ENCODE results near the gene DOCK10. TPM values are rescaled to one million over a fixed set of nuclear protein-coding genes. Genes with fewer than 3 reads are reported as not detected.
A peak's percentile ranks its signal among the peaks of the same experiment; 100 is the strongest.

DOCK10 gene
- total RNA-seq, 1 donor from 2014 or later = 15.2 TPM

- H3K4me1 Mint-ChIP-seq (ENCODE audit: unreplicated experiment) = no peaks in the 10 kb centered on the region
- DNase-seq (ENCODE audit: extremely low spot score, unreplicated experiment) = no peak
- peaks cover 40% of the 10 kb centered on the region for H3K36me3 Mint-ChIP-seq (ENCODE audit: unreplicated experiment)
- H3K9me3 Mint-ChIP-seq (ENCODE audit: unreplicated experiment) = no peaks in the 10 kb centered on the region
- no peak overlapping the region for H3K27ac Mint-ChIP-seq (ENCODE audit: unreplicated experiment)
- H3K27me3 Mint-ChIP-seq (ENCODE audit: unreplicated experiment) = no peaks in the 10 kb centered on the region
- TF ChIP-seq CTCF (IDR thresholded peaks at IDR 0.05) = no peak
- H3K4me3 Mint-ChIP-seq (ENCODE audit: unreplicated experiment) = no peak overlapping the region
Observed at GRCh38 chr2:224793946-224794345, 248.3 kb downstream of the DOCK10 start.

GRCh38 chr2:224786848-224787247, 255.4 kb downstream of the DOCK10 start:
- peaks cover 21% of the 10 kb centered on the region for H3K36me3 Mint-ChIP-seq (ENCODE audit: unreplicated experiment)
- no peak for DNase-seq (ENCODE audit: extremely low spot score, unreplicated experiment)
- H3K9me3 Mint-ChIP-seq (ENCODE audit: unreplicated experiment) = no peaks in the 10 kb centered on the region
- no peaks in the 10 kb centered on the region for H3K27me3 Mint-ChIP-seq (ENCODE audit: unreplicated experiment)
- no peak overlapping the region for H3K27ac Mint-ChIP-seq (ENCODE audit: unreplicated experiment)
- H3K4me3 Mint-ChIP-seq (ENCODE audit: unreplicated experiment) = no peak overlapping the region
- H3K4me1 Mint-ChIP-seq (ENCODE audit: unreplicated experiment) = peaks cover 13% of the 10 kb centered on the region
- TF ChIP-seq CTCF (IDR thresholded peaks at IDR 0.05) = no peak

GRCh38 chr2:224781400-224781799, 260.9 kb downstream of the DOCK10 start:
- DNase-seq (ENCODE audit: extremely low spot score, unreplicated experiment) = no peak
- no peak for TF ChIP-seq CTCF (IDR thresholded peaks at IDR 0.05)
- H3K4me1 Mint-ChIP-seq (ENCODE audit: unreplicated experiment) = peaks cover 28% of the 10 kb centered on the region
- H3K36me3 Mint-ChIP-seq (ENCODE audit: unreplicated experiment) = peaks cover 3% of the 10 kb centered on the region
- H3K4me3 Mint-ChIP-seq (ENCODE audit: unreplicated experiment) = no peak overlapping the region
- H3K9me3 Mint-ChIP-seq (ENCODE audit: unreplicated experiment) = no peaks in the 10 kb centered on the region
- H3K27ac Mint-ChIP-seq (ENCODE audit: unreplicated experiment) = peak overlapping the region; percentile 29
- H3K27me3 Mint-ChIP-seq (ENCODE audit: unreplicated experiment) = no peaks in the 10 kb centered on the region

GRCh38 chr2:224780823-224781222, 261.4 kb downstream of the DOCK10 start:
- H3K9me3 Mint-ChIP-seq (ENCODE audit: unreplicated experiment) = no peaks in the 10 kb centered on the region
- peak overlapping the region; percentile 23 for H3K27ac Mint-ChIP-seq (ENCODE audit: unreplicated experiment)
- H3K4me3 Mint-ChIP-seq (ENCODE audit: unreplicated experiment) = no peak overlapping the region
- H3K27me3 Mint-ChIP-seq (ENCODE audit: unreplicated experiment) = no peaks in the 10 kb centered on the region
- DNase-seq (ENCODE audit: extremely low spot score, unreplicated experiment) = no peak
- peaks cover 28% of the 10 kb centered on the region for H3K4me1 Mint-ChIP-seq (ENCODE audit: unreplicated experiment)
- TF ChIP-seq CTCF (IDR thresholded peaks at IDR 0.05) = no peak
- H3K36me3 Mint-ChIP-seq (ENCODE audit: unreplicated experiment) = peaks cover 3% of the 10 kb centered on the region

GRCh38 chr2:224780106-224780505, 262.2 kb downstream of the DOCK10 start:
- TF ChIP-seq CTCF (IDR thresholded peaks at IDR 0.05) = no peak
- no peaks in the 10 kb centered on the region for H3K27me3 Mint-ChIP-seq (ENCODE audit: unreplicated experiment)
- no peaks in the 10 kb centered on the region for H3K9me3 Mint-ChIP-seq (ENCODE audit: unreplicated experiment)
- peaks cover 2% of the 10 kb centered on the region for H3K36me3 Mint-ChIP-seq (ENCODE audit: unreplicated experiment)
- H3K4me1 Mint-ChIP-seq (ENCODE audit: unreplicated experiment) = peaks cover 28% of the 10 kb centered on the region
- peak overlapping the region; percentile 53 for H3K27ac Mint-ChIP-seq (ENCODE audit: unreplicated experiment)
- H3K4me3 Mint-ChIP-seq (ENCODE audit: unreplicated experiment) = no peak overlapping the region
- no peak for DNase-seq (ENCODE audit: extremely low spot score, unreplicated experiment)

Data from osteocyte (in vitro differentiated cells).